ENCODE results near the gene IFT81. TPM values are rescaled to one million over a fixed set of nuclear protein-coding genes. Genes with fewer than 3 reads are reported as not detected.

The IFT81 gene
- total and polyA plus RNA-seq, 2 of the 13 experiments (the other 11 are each of a cell fraction or from before 2014, with no cell fraction given): 4.2 to 13.0 TPM

DNA sequence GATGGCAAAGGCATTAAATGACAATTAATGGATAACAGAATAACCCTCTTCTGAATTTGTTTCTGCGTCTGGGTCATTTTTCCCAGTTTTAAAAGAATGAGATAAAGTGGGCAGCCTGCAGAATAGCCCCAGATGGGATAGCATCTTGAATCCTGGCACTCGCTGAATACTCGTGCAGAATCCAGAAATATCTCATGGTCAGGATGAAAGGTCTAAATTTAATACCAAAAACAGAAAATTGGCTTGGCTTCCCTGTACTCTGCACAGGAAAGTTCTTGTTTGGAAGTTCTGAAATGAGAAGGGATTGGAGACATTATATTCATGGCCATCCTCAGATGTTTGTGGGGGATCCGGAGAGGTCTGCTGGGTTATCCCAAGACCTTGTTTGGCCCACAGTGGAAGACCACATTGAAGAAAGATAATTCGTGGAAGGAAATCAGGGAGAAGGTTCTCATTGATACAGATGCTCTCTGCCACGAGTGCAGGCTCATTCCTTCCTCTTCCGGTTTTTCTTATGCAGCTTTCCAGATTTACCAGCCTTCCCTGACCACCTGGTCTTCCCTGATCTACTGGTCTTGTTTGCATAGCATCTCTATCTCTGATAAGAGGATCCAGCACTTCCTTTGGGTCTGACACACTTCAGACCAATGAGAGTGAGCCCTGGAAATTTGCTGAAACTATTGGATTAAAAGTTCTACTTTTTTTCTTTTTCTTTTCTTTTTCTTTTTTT, 6.0 kb upstream of the IFT81 start:
- no TSS peak for BruUV-seq (replicated peaks)
- ATAC-seq: peak; percentile 78
- peak; percentile 59 for FAIRE-seq
- peak overlapping the region; percentile 62 for H3K4me2 ChIP-seq (ENCODE audit: low read depth, low read length)
- no peaks in the 10 kb centered on the region for H3K9me3 ChIP-seq (ENCODE audit: low read length)
- H3K9ac ChIP-seq (ENCODE audit: insufficient read depth, low read depth, low read length): peak overlapping the region; percentile 25; the same call in 1 of the 2 replicates
- peaks cover 84% of the 10 kb centered on the region for H3K4me1 ChIP-seq (ENCODE audit: insufficient read depth, low read length)
- 53% methylated on average over 7 of the region's 7 CpGs for WGBS (ENCODE audit: low lambda C conversion rate)
- intact Hi-C loops (cut with micrococcal nuclease; ENCODE audit: unreplicated experiment): no loop called here
- in situ Hi-C loops (cut with HindIII; ENCODE audit: extremely low pct_ligation_motif_present, low pct_unique_long_range_greater_than_20kb): loop anchor here (25.0 kb wide), 2 partner anchors 319 to 469 kb away; partner anchors contain the start of gene PPTC7
- POLR2A ChIA-PET: interaction anchor here (0.7 kb wide), 1 partner anchor 106 kb away, joined by 4 read pairs; no protein-coding TSS in a partner anchor
- CTCF ChIA-PET (ENCODE audit: low intra/inter-chr PET ratio, low total read pairs): interaction anchor here (1.7 kb wide), 1 partner anchor 16 kb away, joined by 6 read pairs; no protein-coding TSS in a partner anchor
- H3K27me3 ChIP-seq (ENCODE audit: control insufficient read depth in 1 of 2, insufficient read depth in 2 of 2, low read length in 2 of 2): no peaks in the 10 kb centered on the region
- no peak overlapping the region for H3K4me3 ChIP-seq (replicated peaks in 1 of 3; ENCODE audit: insufficient read depth in 1 of 3, low read depth in 2 of 3, low read length in 3 of 3)
- DNase-seq (ENCODE audit: low spot score): peak; percentile 64
- H3K27ac ChIP-seq (ENCODE audit: extremely low read length, insufficient read depth, low read length): peak overlapping the region; percentile 32
- H3K79me2 ChIP-seq (ENCODE audit: insufficient read depth, low read length): no peaks in the 10 kb centered on the region
- no peaks in the 10 kb centered on the region for H4K20me1 ChIP-seq (ENCODE audit: insufficient read depth, low read length)
- H2AFZ ChIP-seq (ENCODE audit: low read length): peak overlapping the region; percentile 84
- H3K36me3 ChIP-seq (replicated peaks in 1 of 2; ENCODE audit: control insufficient read depth in 1 of 2, insufficient read depth in 2 of 2, low read length in 2 of 2): no peaks in the 10 kb centered on the region
- TF ChIP-seq ZFAT (CRISPR knock-in tag; conservative IDR thresholded peaks at IDR 0.05): no peak
- TF ChIP-seq SAP130 (CRISPR knock-in tag; IDR thresholded peaks at IDR 0.05; ENCODE audit: low read depth): peak; percentile 42
- no peak for TF ChIP-seq ZMYM4 (CRISPR knock-in tag; IDR thresholded peaks at IDR 0.05)
- TF ChIP-seq ZNF761 (CRISPR knock-in tag; conservative IDR thresholded peaks at IDR 0.05): no peak
- TF ChIP-seq, protein P1, sequence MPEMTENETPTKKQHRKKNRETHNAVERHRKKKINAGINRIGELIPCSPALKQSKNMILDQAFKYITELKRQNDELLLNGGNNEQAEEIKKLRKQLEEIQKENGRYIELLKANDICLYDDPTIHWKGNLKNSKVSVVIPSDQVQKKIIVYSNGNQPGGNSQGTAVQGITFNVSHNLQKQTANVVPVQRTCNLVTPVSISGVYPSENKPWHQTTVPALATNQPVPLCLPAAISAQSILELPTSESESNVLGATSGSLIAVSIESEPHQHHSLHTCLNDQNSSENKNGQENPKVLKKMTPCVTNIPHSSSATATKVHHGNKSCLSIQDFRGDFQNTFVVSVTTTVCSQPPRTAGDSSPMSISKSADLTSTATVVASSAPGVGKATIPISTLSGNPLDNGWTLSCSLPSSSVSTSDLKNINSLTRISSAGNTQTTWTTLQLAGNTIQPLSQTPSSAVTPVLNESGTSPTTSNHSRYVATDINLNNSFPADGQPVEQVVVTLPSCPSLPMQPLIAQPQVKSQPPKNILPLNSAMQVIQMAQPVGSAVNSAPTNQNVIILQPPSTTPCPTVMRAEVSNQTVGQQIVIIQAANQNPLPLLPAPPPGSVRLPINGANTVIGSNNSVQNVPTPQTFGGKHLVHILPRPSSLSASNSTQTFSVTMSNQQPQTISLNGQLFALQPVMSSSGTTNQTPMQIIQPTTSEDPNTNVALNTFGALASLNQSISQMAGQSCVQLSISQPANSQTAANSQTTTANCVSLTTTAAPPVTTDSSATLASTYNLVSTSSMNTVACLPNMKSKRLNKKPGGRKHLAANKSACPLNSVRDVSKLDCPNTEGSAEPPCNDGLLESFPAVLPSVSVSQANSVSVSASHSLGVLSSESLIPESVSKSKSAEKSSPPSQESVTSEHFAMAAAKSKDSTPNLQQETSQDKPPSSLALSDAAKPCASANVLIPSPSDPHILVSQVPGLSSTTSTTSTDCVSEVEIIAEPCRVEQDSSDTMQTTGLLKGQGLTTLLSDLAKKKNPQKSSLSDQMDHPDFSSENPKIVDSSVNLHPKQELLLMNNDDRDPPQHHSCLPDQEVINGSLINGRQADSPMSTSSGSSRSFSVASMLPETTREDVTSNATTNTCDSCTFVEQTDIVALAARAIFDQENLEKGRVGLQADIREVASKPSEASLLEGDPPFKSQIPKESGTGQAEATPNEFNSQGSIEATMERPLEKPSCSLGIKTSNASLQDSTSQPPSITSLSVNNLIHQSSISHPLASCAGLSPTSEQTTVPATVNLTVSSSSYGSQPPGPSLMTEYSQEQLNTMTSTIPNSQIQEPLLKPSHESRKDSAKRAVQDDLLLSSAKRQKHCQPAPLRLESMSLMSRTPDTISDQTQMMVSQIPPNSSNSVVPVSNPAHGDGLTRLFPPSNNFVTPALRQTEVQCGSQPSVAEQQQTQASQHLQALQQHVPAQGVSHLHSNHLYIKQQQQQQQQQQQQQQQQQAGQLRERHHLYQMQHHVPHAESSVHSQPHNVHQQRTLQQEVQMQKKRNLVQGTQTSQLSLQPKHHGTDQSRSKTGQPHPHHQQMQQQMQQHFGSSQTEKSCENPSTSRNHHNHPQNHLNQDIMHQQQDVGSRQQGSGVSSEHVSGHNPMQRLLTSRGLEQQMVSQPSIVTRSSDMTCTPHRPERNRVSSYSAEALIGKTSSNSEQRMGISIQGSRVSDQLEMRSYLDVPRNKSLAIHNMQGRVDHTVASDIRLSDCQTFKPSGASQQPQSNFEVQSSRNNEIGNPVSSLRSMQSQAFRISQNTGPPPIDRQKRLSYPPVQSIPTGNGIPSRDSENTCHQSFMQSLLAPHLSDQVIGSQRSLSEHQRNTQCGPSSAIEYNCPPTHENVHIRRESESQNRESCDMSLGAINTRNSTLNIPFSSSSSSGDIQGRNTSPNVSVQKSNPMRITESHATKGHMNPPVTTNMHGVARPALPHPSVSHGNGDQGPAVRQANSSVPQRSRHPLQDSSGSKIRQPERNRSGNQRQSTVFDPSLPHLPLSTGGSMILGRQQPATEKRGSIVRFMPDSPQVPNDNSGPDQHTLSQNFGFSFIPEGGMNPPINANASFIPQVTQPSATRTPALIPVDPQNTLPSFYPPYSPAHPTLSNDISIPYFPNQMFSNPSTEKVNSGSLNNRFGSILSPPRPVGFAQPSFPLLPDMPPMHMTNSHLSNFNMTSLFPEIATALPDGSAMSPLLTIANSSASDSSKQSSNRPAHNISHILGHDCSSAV (CRISPR knock-in tag; IDR thresholded peaks at IDR 0.05; ENCODE audit: borderline replicate concordance): no peak
- TF ChIP-seq, protein P2, sequence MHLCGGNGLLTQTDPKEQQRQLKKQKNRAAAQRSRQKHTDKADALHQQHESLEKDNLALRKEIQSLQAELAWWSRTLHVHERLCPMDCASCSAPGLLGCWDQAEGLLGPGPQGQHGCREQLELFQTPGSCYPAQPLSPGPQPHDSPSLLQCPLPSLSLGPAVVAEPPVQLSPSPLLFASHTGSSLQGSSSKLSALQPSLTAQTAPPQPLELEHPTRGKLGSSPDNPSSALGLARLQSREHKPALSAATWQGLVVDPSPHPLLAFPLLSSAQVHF (CRISPR knock-in tag; IDR thresholded peaks at IDR 0.05): no peak
- TF ChIP-seq, protein P3, sequence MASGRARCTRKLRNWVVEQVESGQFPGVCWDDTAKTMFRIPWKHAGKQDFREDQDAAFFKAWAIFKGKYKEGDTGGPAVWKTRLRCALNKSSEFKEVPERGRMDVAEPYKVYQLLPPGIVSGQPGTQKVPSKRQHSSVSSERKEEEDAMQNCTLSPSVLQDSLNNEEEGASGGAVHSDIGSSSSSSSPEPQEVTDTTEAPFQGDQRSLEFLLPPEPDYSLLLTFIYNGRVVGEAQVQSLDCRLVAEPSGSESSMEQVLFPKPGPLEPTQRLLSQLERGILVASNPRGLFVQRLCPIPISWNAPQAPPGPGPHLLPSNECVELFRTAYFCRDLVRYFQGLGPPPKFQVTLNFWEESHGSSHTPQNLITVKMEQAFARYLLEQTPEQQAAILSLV (CRISPR knock-in tag; IDR thresholded peaks at IDR 0.05; ENCODE audit: borderline replicate concordance): no peak
- TF ChIP-seq FOXA1 (IDR thresholded peaks at IDR 0.05): no peak
- TF ChIP-seq FOXA1 (CRISPR knock-in tag; IDR thresholded peaks at IDR 0.05): peak; percentile 57
- no peak for TF ChIP-seq ZFP82 (CRISPR knock-in tag; IDR thresholded peaks at IDR 0.05; ENCODE audit: borderline replicate concordance)
- TF ChIP-seq KAT8 (CRISPR knock-in tag; IDR thresholded peaks at IDR 0.05): peak; percentile 24; the same call in 1 of the 2 replicates
- no peak for TF ChIP-seq JUND (CRISPR knock-in tag; IDR thresholded peaks at IDR 0.05)
- no peak for TF ChIP-seq REXO4 (CRISPR knock-in tag; IDR thresholded peaks at IDR 0.05; ENCODE audit: borderline replicate concordance)
- TF ChIP-seq CENPT (CRISPR knock-in tag; IDR thresholded peaks at IDR 0.05; ENCODE audit: low read depth): no peak
- peak; percentile 45; the same call in 1 of the 2 replicates for TF ChIP-seq ELF1 (CRISPR knock-in tag; IDR thresholded peaks at IDR 0.05)

All from HepG2 (cell line).